SK-N-SH treated with all-trans-retinoic acid at 6 μM for 48 hours (cell line): ENCODE data around the gene ITIH6.

Experiments
- ATAC-seq: fragments of 200-7000 bp; cut with Tn5 transposase; 3 replicates; pipeline ENCODE4 v1.9.1; 2020; ENCODE audit warnings: mild to moderate bottlenecking, moderate library complexity
- ARNTL ChIP-seq: fragments of 450-650 bp; formaldehyde crosslinking; IDR thresholded peaks from 2 replicates; pipeline ENCODE4 v1.5.0; 2020; ENCODE audit warnings: low read depth, mild to moderate bottlenecking, moderate library complexity, borderline replicate concordance
- BACH2 ChIP-seq: fragments of 250-450 bp; sonication (Bioruptor Pico); IDR thresholded peaks from 2 replicates; pipeline ENCODE4 v1.9.0; 2021; ENCODE audit warnings: mild to moderate bottlenecking, borderline replicate concordance
- CREB5 ChIP-seq: fragments of 250-450 bp; sonication (Bioruptor Pico); IDR thresholded peaks from 2 replicates; pipeline ENCODE4 v1.5.1; 2020; ENCODE audit warnings: low read depth, mild to moderate bottlenecking, moderate library complexity
- CSDC2 ChIP-seq: fragments of 250-450 bp; sonication (Bioruptor Pico); IDR thresholded peaks from 2 replicates; pipeline ENCODE4 v1.5.0; 2020; ENCODE audit warnings: mild to moderate bottlenecking, moderate library complexity
- CSRNP3 ChIP-seq: fragments of 250-450 bp; sonication (Bioruptor Pico); IDR thresholded peaks from 2 replicates; pipeline ENCODE4 v1.5.1; 2021; ENCODE audit warnings: mild to moderate bottlenecking, moderate library complexity
- GLIS3 ChIP-seq: fragments of 250-450 bp; sonication (Bioruptor Pico); IDR thresholded peaks from 2 replicates; pipeline ENCODE4 v1.5.0; 2020; ENCODE audit warnings: mild to moderate bottlenecking, moderate library complexity
- ISL1 ChIP-seq: fragments of 250-450 bp; sonication (Bioruptor Pico); IDR thresholded peaks from 2 replicates; pipeline ENCODE4 v2.1.2; 2022; ENCODE audit warnings: mild to moderate bottlenecking, moderate library complexity
- OSR1 ChIP-seq: fragments of 250-450 bp; sonication (Bioruptor Pico); IDR thresholded peaks from 2 replicates; pipeline ENCODE4 v1.8.0; 2022; ENCODE audit warnings: moderate library complexity, mild to moderate bottlenecking, inconsistent platforms
- PATZ1 ChIP-seq: fragments of 250-450 bp; sonication (Bioruptor Pico); IDR thresholded peaks from 2 replicates; pipeline ENCODE4 v1.8.0; 2020; ENCODE audit warnings: mild to moderate bottlenecking, moderate library complexity, borderline replicate concordance
- POU6F1 ChIP-seq: fragments of 250-450 bp; sonication (Bioruptor Pico); IDR thresholded peaks from 2 replicates; pipeline ENCODE4 v1.8.0; 2021; ENCODE audit warnings: low read depth, mild to moderate bottlenecking, moderate library complexity, borderline replicate concordance
- PPARA ChIP-seq: fragments of 250-450 bp; sonication (Bioruptor Pico); IDR thresholded peaks from 2 replicates; pipeline ENCODE4 v1.5.0; 2020; ENCODE audit warnings: mild to moderate bottlenecking, borderline replicate concordance
- RARB ChIP-seq: fragments of 250-450 bp; sonication (Bioruptor Pico); IDR thresholded peaks from 2 replicates; pipeline ENCODE4 v1.8.0; 2021; ENCODE audit warnings: mild to moderate bottlenecking, moderate library complexity
- SNAI2 ChIP-seq: fragments of 250-450 bp; sonication (Bioruptor Pico); IDR thresholded peaks from 2 replicates; pipeline ENCODE4 v1.5.0; 2020; ENCODE audit warnings: mild to moderate bottlenecking, moderate library complexity
- TCF4 ChIP-seq: fragments of 250-450 bp; sonication (Bioruptor Pico); IDR thresholded peaks from 2 replicates; pipeline ENCODE4 v1.8.0; 2021; ENCODE audit warnings: mild to moderate bottlenecking, moderate library complexity, borderline replicate concordance
- TOX ChIP-seq: fragments of 250-450 bp; sonication (Bioruptor Pico); IDR thresholded peaks from 2 replicates; pipeline ENCODE4 v1.8.0; 2021; ENCODE audit warnings: mild to moderate bottlenecking, moderate library complexity, borderline replicate concordance
- TSHZ2 ChIP-seq: fragments of 250-450 bp; sonication (Bioruptor Pico); IDR thresholded peaks from 2 replicates; pipeline ENCODE4 v1.5.0; 2020; ENCODE audit warnings: mild to moderate bottlenecking, moderate library complexity
- ZC3H10 ChIP-seq: fragments of 250-450 bp; sonication (Bioruptor Pico); IDR thresholded peaks from 2 replicates; pipeline ENCODE4 v1.5.1; 2021; ENCODE audit warnings: mild to moderate bottlenecking, moderate library complexity
- ZFP3 ChIP-seq: fragments of 250-450 bp; sonication (Bioruptor Pico); IDR thresholded peaks from 2 replicates; pipeline ENCODE4 v1.5.0; 2020; ENCODE audit warnings: mild to moderate bottlenecking, moderate library complexity
- ZFP30 ChIP-seq: fragments of 450-650 bp; formaldehyde crosslinking; IDR thresholded peaks from 2 replicates; pipeline ENCODE4 v1.5.0; 2022; ENCODE audit warnings: mild to moderate bottlenecking, moderate library complexity
- ZNF565 ChIP-seq: fragments of 450-650 bp; formaldehyde crosslinking; conservative IDR thresholded peaks from 2 replicates; pipeline ENCODE4 v1.5.0; 2020; ENCODE audit warnings: low read depth, mild to moderate bottlenecking, moderate library complexity
- ZNF70 ChIP-seq: fragments of 450-650 bp; formaldehyde crosslinking; IDR thresholded peaks from 2 replicates; pipeline ENCODE4 v1.5.0; 2020; ENCODE audit warnings: mild to moderate bottlenecking, moderate library complexity
- ZNF8 ChIP-seq: fragments of 450-650 bp; formaldehyde crosslinking; IDR thresholded peaks from 2 replicates; pipeline ENCODE4 v1.5.0; 2020; ENCODE audit warnings: mild to moderate bottlenecking, moderate library complexity

ITIH6 gene

GRCh38 chrX:54821310-54821709 lies 23.3 kb upstream of the ITIH6 start:
- ATAC-seq: no peak
- no peak for TF ChIP-seq PPARA (CRISPR knock-in tag)
- TF ChIP-seq ZNF8 (CRISPR knock-in tag): no peak
- no peak for TF ChIP-seq GLIS3
- no peak for TF ChIP-seq POU6F1 (CRISPR knock-in tag)
- no peak for TF ChIP-seq CSRNP3 (CRISPR knock-in tag)
- TF ChIP-seq ZFP3: no peak
- no peak for TF ChIP-seq TCF4 (CRISPR knock-in tag)
- no peak for TF ChIP-seq TOX (CRISPR knock-in tag)
- TF ChIP-seq PATZ1 (CRISPR knock-in tag): no peak
- no peak for TF ChIP-seq OSR1 (CRISPR knock-in tag)
- TF ChIP-seq ZNF565: no peak
- no peak for TF ChIP-seq ISL1 (CRISPR knock-in tag)
- no peak for TF ChIP-seq CSDC2 (CRISPR knock-in tag)
- TF ChIP-seq BACH2 (CRISPR knock-in tag): no peak
- no peak for TF ChIP-seq ZNF70 (CRISPR knock-in tag)
- TF ChIP-seq RARB (CRISPR knock-in tag): no peak
- TF ChIP-seq, all 23 proteins: peak for 0

- no peak for ATAC-seq
- TF ChIP-seq PATZ1 (CRISPR knock-in tag) (no peak), RARB (CRISPR knock-in tag) (no peak), ZNF8 (CRISPR knock-in tag) (no peak), CREB5 (CRISPR knock-in tag) (no peak), ZFP3 (no peak), SNAI2 (no peak), PPARA (CRISPR knock-in tag) (no peak), ZC3H10 (no peak)
Observed at GRCh38 chrX:54820737-54821136, 22.7 kb upstream of the ITIH6 start.

- no peak for ATAC-seq
- TF ChIP-seq TOX (CRISPR knock-in tag) (no peak), PATZ1 (CRISPR knock-in tag) (no peak), BACH2 (CRISPR knock-in tag) (no peak), ZFP30 (CRISPR knock-in tag) (no peak), ZNF70 (CRISPR knock-in tag) (no peak), TSHZ2 (CRISPR knock-in tag) (no peak), ARNTL (CRISPR knock-in tag) (no peak), TCF4 (CRISPR knock-in tag) (no peak), PPARA (CRISPR knock-in tag) (no peak), ISL1 (CRISPR knock-in tag) (no peak), ZFP3 (no peak), GLIS3 (no peak), CSRNP3 (CRISPR knock-in tag) (no peak)
Observed at GRCh38 chrX:54819201-54819600, 21.1 kb upstream of the ITIH6 start.
